ENCODE data around the gene CDHR3.

Gene CDHR3

DNA sequence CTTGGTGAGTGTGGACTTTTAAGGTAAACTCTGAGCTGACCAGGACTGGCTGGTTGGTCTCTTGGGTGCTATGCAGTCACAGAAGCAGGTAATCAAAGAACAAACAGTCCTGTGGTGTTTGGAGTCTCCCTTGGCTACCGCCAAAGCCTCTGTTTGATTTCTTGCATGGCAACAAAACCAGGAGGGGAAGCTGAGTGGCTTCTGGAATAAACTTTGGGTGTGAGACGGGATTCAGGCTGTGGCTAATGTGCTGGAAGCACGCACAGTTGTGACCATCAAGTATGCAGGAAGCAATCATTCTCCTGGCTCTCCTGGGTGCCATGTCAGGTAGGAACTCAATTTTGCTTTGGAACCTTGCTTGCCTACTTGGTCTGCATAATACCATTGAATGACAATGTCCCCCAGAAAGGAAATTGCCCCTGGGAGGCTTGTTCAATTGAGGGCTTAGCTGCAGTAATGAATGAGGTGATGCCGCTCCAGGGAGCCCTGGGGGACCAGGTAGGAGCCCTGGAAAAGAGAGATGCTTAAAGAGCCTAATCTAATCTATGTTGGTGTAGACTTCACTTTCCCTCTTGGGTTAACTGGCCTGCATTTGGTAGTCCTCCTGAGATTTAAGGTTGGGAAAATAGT lies at the start of gene CDHR3:
Gene CDHR3 (plus strand): TSS at position 227 of the 630 bp plus-strand sequence. CDS start 55 bp downstream, at position 282.
- no peak for TF ChIP-seq CTCF (IDR thresholded peaks at IDR 0.05; ENCODE audit: insufficient read depth, missing control alignments)
- FAIRE-seq (no peak), DNase-seq (ENCODE audit: insufficient read length, low spot score) (no peak)

DNA sequence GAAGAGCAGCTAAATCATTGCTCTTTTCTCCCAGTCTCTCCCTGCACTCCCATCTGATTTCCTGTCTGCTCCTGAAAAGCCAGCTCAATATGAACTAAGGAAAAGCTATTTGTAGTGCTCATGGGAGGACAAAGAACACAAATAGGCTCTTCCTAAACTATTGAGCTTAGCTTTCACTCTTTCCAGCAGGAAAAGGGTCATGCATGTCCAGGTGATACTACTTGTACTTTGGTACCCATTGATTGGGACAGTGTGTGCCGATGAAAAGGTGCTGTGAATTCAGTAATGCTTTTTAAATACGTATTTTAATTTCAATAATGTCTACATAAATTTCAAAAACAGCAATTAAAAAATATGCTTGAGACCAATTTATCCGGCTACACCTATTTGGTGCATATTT lies 49.1 kb upstream of the CDHR3 start:
- DNase-seq (ENCODE audit: insufficient read length, low spot score): no peak
- FAIRE-seq: no peak

DNA sequence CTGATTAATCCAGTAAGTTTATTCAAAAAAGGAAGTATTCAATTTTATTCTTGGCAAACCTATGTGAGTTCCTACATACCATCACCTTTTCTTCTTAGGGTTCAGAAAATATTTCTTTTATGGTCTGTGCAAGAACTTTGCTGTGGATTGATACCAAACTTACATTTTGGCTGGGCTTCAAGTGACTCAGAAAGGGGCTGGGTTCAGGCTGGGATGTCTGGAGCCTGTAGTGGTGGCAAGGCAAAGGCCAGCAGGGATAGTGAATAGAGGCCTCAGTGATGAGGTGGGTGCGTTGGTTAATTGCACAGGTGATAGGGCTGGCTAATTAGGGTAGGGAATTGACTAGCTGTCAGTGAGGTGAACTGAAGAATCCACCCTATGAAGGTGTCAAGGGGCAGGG lies 46.5 kb upstream of the CDHR3 start:
- no peak for FAIRE-seq

More for the DNA sequence above, 49.1 kb upstream of the CDHR3 start:
- TF ChIP-seq CTCF (IDR thresholded peaks at IDR 0.05; ENCODE audit: insufficient read depth, missing control alignments): no peak

DNA sequence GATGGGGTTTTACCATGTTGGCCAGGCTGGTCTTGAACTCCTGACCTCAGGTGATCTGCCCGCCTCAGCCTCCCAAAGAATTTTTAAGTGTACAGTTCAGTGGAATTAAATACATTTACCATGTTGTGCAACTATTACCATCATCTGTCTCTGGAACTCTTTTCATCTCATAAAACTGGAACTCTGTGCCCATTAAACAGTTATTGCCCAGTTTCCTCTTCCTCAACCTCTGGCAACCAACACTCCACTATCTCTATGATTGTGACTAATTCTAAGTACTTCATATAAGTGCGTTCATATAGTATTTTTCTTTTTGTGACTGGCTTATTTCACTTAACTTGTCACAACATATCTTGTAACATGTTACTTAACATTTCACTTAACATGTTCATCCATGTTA lies 45.4 kb upstream of the CDHR3 start:
- TF ChIP-seq CTCF (IDR thresholded peaks at IDR 0.05; ENCODE audit: insufficient read depth, missing control alignments): no peak
- FAIRE-seq: no peak
- DNase-seq (ENCODE audit: insufficient read length, low spot score): no peak

More for the DNA sequence above, 46.5 kb upstream of the CDHR3 start:
- DNase-seq (ENCODE audit: insufficient read length, low spot score): no peak
- no peak for TF ChIP-seq CTCF (IDR thresholded peaks at IDR 0.05; ENCODE audit: insufficient read depth, missing control alignments)

DNA sequence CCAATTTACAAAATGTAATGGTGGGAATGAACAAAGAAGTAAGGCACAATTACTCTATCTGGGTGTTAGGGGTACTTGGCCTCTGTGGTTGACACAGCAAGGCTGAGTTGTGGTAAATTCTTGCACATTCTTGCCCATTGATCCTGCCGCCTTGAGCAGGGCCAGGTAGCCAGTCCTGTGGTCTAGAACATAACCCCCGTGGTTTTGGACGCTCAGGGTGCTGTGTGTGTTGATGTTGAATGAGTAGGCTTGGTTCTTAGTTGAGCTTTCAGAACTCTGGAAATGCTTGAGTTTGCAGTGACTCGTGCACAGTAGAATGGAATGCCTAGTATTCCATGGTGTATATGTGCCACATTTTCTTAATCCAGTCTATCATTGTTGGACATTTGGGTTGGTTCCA lies 42.3 kb upstream of the CDHR3 start:
- no peak for FAIRE-seq
- TF ChIP-seq CTCF (IDR thresholded peaks at IDR 0.05; ENCODE audit: insufficient read depth, missing control alignments): no peak

DNA sequence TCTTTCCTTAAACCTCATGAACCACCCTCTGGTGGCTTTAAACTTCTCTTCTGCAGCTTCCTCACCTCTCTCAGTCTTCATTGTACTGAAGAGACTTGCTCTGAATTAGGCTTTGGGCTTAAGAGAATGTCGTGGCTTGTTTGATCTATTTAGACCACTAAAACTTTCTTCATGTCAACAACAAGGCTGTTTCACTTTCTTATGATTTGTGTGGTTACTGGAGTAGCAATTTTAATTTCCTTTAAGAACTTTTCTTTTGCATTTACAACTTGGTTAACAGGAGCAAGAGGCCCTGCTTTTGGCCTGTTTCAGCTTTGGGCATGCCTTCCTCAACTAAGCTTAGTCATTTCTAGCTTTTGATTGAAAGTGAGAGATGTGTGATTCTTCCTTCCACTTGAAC lies 38.1 kb upstream of the CDHR3 start:
- FAIRE-seq: no peak
- TF ChIP-seq CTCF (IDR thresholded peaks at IDR 0.05; ENCODE audit: insufficient read depth, missing control alignments): no peak
- no peak for DNase-seq (ENCODE audit: insufficient read length, low spot score)

More for the DNA sequence above, 42.3 kb upstream of the CDHR3 start:
- DNase-seq (ENCODE audit: insufficient read length, low spot score): no peak

- no peak for TF ChIP-seq CTCF (IDR thresholded peaks at IDR 0.05; ENCODE audit: insufficient read depth, missing control alignments)
- DNase-seq (ENCODE audit: insufficient read length, low spot score): no peak
- FAIRE-seq: no peak
Measured at GRCh38 chr7:105926131-105926530, 36.9 kb upstream of the CDHR3 start.

Measured in D721Med (cell line).